Measurements from ENCODE around the gene L3MBTL3. TPM values are rescaled to one million over a fixed set of nuclear protein-coding genes. Genes with fewer than 3 reads are reported as not detected.

Gene L3MBTL3
- polyA plus RNA-seq, 1 of the 3 experiments (the other 2 are of a cell fraction): 12.6 TPM

GRCh38 chr6:129976110-129976509 is 42.3 kb upstream of the L3MBTL3 start:
- H3K79me2 ChIP-seq (ENCODE audit: insufficient read depth): no peaks in the 10 kb centered on the region
- H3K36me3 ChIP-seq (replicated peaks in 1 of 2; ENCODE audit: control insufficient read depth in 1 of 2, insufficient read depth in 2 of 2, low read length in 1 of 2): peaks cover 0 to 5% of the 10 kb centered on the region in 2 experiments
- no peak overlapping the region for H3K4me3 ChIP-seq (ENCODE audit: low read depth in 2 of 2, low read length in 1 of 2)
- H3K9ac ChIP-seq: no peak overlapping the region
- H3K9me2 ChIP-seq: no peaks in the 10 kb centered on the region
- H3K4me2 ChIP-seq: no peak overlapping the region
- no peak overlapping the region for H3K27ac ChIP-seq (ENCODE audit: low read depth in 2 of 2, low read length in 1 of 2)
- peaks cover 11% of the 10 kb centered on the region; the same call in 1 of the 2 replicates for H3K9me3 ChIP-seq
- ChIA-PET CTCF (no interaction called here), POLR2A (no interaction called here)
- H4K20me1 ChIP-seq (ENCODE audit: insufficient read depth): no peaks in the 10 kb centered on the region
- no peak for DNase-seq
- no peak for TF ChIP-seq POLR2AphosphoS5 (IDR thresholded peaks at IDR 0.05; ENCODE audit: low read depth, low read length)
- no peak for TF ChIP-seq FOXM1 (IDR thresholded peaks at IDR 0.05; ENCODE audit: low read depth)
- no peak for TF ChIP-seq GATA2 (CRISPR knock-in tag; IDR thresholded peaks at IDR 0.05)
- TF ChIP-seq NFIC (IDR thresholded peaks at IDR 0.05; ENCODE audit: borderline replicate concordance): no peak
- TF ChIP-seq RAD21 (IDR thresholded peaks at IDR 0.05; ENCODE audit: low read length): no peak
- no peak for TF ChIP-seq SMC3 (IDR thresholded peaks at IDR 0.05; ENCODE audit: low read depth, low read length)
- TF ChIP-seq RFX5 (IDR thresholded peaks at IDR 0.05; ENCODE audit: low read length): no peak
- no peak for TF ChIP-seq JUND (IDR thresholded peaks at IDR 0.05)
- TF ChIP-seq RCOR1 (IDR thresholded peaks at IDR 0.05; ENCODE audit: low read length): no peak
- TF ChIP-seq TAF1 (IDR thresholded peaks at IDR 0.05; ENCODE audit: borderline replicate concordance, low read depth, low read length): no peak
- TF ChIP-seq PBX3 (IDR thresholded peaks at IDR 0.05): no peak
- no peak for TF ChIP-seq YY1 (IDR thresholded peaks at IDR 0.05; ENCODE audit: low read depth)
- TF ChIP-seq, protein P1, sequence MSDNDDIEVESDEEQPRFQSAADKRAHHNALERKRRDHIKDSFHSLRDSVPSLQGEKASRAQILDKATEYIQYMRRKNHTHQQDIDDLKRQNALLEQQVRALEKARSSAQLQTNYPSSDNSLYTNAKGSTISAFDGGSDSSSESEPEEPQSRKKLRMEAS (IDR thresholded peaks at IDR 0.05; ENCODE audit: low read depth): no peak
- H3K27me3 ChIP-seq (ENCODE audit: insufficient read depth): no peaks in the 10 kb centered on the region
- 72% methylated on average over 4 of the region's 4 CpGs for WGBS (ENCODE audit: low lambda C conversion rate)
- no peaks in the 10 kb centered on the region for H3F3A ChIP-seq (replicated peaks; ENCODE audit: insufficient read depth)
- H2AFZ ChIP-seq (ENCODE audit: low read depth): no peak overlapping the region
- no peaks in the 10 kb centered on the region for H3K4me1 ChIP-seq (ENCODE audit: control insufficient read depth in 1 of 2, insufficient read depth in 2 of 2, low read depth in 1 of 2, low read length in 1 of 2)

DNA sequence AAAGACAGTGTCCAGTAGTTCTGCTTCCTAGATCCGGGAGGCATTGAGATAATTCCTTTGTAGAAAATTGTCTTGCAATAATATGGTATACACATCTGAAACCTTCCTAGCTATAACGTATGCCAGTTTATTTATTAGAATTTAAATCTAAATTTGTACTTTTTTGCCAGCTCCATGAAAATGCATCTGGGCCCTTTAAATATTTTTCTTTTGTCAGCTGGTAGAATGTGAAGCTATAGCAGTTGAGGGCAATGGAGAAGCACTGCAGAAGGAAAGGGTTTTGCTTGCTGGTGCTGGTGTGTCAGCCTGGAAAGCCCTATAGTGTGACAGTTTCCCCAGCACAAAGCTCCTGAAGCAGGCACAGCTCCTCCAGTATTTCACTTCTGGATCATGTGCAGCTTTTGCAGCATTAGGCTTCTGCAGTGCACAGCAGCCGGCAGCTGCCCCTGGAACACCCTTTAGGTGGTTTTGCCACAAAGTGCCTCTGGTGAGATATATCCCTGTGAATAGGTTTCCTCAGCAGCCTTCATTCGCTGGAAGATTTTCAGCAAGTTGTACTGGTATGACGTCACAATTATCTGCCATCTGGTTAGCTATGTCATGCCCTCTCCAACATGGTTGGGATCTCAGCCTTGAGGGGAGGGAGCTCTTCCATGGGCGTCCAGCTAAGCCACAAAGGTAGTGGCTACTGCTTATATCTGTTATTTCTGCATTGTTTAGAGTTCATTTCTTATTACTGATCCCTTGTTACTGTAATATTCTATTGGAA is 40.0 kb upstream of the L3MBTL3 start:
- H4K20me1 ChIP-seq (ENCODE audit: insufficient read depth): no peaks in the 10 kb centered on the region
- no peak overlapping the region for H3K9ac ChIP-seq
- H3K27me3 ChIP-seq (ENCODE audit: insufficient read depth): no peaks in the 10 kb centered on the region
- no peaks in the 10 kb centered on the region for H3K4me1 ChIP-seq (ENCODE audit: control insufficient read depth in 1 of 2, insufficient read depth in 2 of 2, low read depth in 1 of 2, low read length in 1 of 2)
- WGBS (ENCODE audit: low lambda C conversion rate): 50% methylated on average over 6 of the region's 6 CpGs
- no peaks in the 10 kb centered on the region for H3F3A ChIP-seq (replicated peaks; ENCODE audit: insufficient read depth)
- no peaks in the 10 kb centered on the region for H3K79me2 ChIP-seq (ENCODE audit: insufficient read depth)
- H3K36me3 ChIP-seq (replicated peaks in 1 of 2; ENCODE audit: control insufficient read depth in 1 of 2, insufficient read depth in 2 of 2, low read length in 1 of 2): peaks cover 0 to 5% of the 10 kb centered on the region in 2 experiments
- POLR2A ChIA-PET: no interaction called here
- peaks cover 11% of the 10 kb centered on the region; the same call in 1 of the 2 replicates for H3K9me3 ChIP-seq
- H3K9me2 ChIP-seq: no peaks in the 10 kb centered on the region
- H2AFZ ChIP-seq (ENCODE audit: low read depth): no peak overlapping the region
- CTCF ChIA-PET: interaction anchor here (1.3 kb wide), 1 partner anchor 43 kb away, joined by 6 read pairs; no protein-coding TSS in a partner anchor
- no peak overlapping the region for H3K4me2 ChIP-seq
- H3K4me3 ChIP-seq (ENCODE audit: low read depth in 2 of 2, low read length in 1 of 2): no peak overlapping the region
- DNase-seq: no peak
- H3K27ac ChIP-seq (ENCODE audit: low read depth in 2 of 2, low read length in 1 of 2): no peak overlapping the region
- TF ChIP-seq ZBTB33 (IDR thresholded peaks at IDR 0.05; ENCODE audit: borderline replicate concordance, low read depth) (no peak), POLR2AphosphoS5 (IDR thresholded peaks at IDR 0.05; ENCODE audit: low read depth, low read length) (no peak), GABPA (IDR thresholded peaks at IDR 0.05; ENCODE audit: low read depth) (no peak), JUND (IDR thresholded peaks at IDR 0.05) (no peak)

All from SK-N-SH (cell line).